Measurements from ENCODE around the gene FARS2. TPM values are rescaled to one million over a fixed set of nuclear protein-coding genes. Genes with fewer than 3 reads are reported as not detected.

FARS2 gene
- total RNA-seq, 2 donors from 2014 or later: 16.2 to 18.3 TPM

DNA sequence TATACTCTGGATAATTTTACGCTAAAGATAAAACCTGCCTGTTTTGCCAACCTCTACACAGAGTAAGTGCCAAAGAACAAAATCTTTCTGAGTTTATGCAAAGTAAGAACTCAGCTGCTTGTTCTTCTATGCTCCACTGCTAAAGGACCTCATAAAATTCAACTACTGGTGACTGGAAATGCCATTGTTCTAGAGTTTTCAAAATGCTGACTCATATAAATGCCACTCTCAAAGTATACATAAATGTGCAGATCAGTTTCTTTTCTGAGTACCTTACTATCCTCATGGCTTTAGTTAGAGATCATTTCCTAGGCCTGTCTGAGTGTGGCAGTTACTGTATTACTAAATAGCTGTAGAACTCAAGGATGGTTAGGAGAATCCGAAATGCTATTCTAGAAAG lies 46.2 kb upstream of the FARS2 start:
- H3K4me3 ChIP-seq (ENCODE audit: low read length): no peak overlapping the region
- no peaks in the 10 kb centered on the region for H3K4me1 ChIP-seq (ENCODE audit: control insufficient read depth, insufficient read depth, low read length)
- Mint-ChIP-seq H3K4me3 (no peak overlapping the region), H3K4me1 (no peaks in the 10 kb centered on the region), H3K9me3 (no peaks in the 10 kb centered on the region), H3K27me3 (ENCODE audit: insufficient read depth) (no peaks in the 10 kb centered on the region), H3K36me3 (ENCODE audit: low read depth) (peaks cover 4% of the 10 kb centered on the region), H3K27ac (no peak overlapping the region)
- 100% methylated on average over 2 of the region's 2 CpGs; no CpG with 5 or more reads in 1 of the 2 experiments for WGBS, 2 experiments (ENCODE audit: insufficient coverage in 1 of 2, insufficient read length in 1 of 2)
- TF ChIP-seq CTCF (conservative IDR thresholded peaks at IDR 0.05): no peak
- no peak overlapping the region for H3K27ac ChIP-seq (ENCODE audit: low read depth, low read length)
- peaks cover 14% of the 10 kb centered on the region for H3K36me3 ChIP-seq (ENCODE audit: control insufficient read depth, insufficient read depth, low read length)
- no peak for DNase-seq
- no peaks in the 10 kb centered on the region for H3K27me3 ChIP-seq (ENCODE audit: control insufficient read depth, insufficient read depth, low read length, poor library complexity, severe bottlenecking)
- H3K9ac ChIP-seq (ENCODE audit: extremely low read depth, low read length, poor library complexity, severe bottlenecking): no peak overlapping the region
- H3K9me3 ChIP-seq (ENCODE audit: control insufficient read depth, low read length): no peaks in the 10 kb centered on the region

DNA sequence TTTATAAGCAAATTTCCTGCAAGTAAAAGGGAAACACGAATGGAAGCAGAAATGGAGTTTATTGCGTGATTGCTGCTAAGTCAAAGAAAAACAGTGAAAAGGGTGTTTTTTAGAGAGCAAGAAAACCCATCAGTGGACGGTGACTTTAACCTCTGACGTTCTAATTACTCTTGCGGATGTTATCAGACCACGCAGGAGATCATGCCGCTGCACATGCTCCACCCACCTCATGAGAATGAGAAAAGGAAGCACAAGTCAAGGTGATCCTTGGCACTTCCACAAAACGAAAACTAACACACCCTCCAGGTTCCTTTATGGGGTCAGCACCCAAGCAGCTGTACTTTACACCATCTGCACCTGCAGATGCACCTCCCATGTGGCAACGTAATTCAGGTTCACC lies 45.5 kb upstream of the FARS2 start:
- no peak overlapping the region for H3K4me3 Mint-ChIP-seq
- no peaks in the 10 kb centered on the region for H3K4me1 ChIP-seq (ENCODE audit: control insufficient read depth, insufficient read depth, low read length)
- no peak overlapping the region for H3K27ac ChIP-seq (ENCODE audit: low read depth, low read length)
- H3K9me3 Mint-ChIP-seq: no peaks in the 10 kb centered on the region
- H3K36me3 Mint-ChIP-seq (ENCODE audit: low read depth): peaks cover 4% of the 10 kb centered on the region
- H3K27ac Mint-ChIP-seq: no peak overlapping the region
- H3K4me1 Mint-ChIP-seq: no peaks in the 10 kb centered on the region
- peaks cover 14% of the 10 kb centered on the region for H3K36me3 ChIP-seq (ENCODE audit: control insufficient read depth, insufficient read depth, low read length)
- 83 to 97% methylated on average over 7 to 9 of the region's 9 CpGs for WGBS, 2 experiments (ENCODE audit: insufficient coverage in 1 of 2, insufficient read length in 1 of 2)
- DNase-seq: no peak
- H3K27me3 ChIP-seq (ENCODE audit: control insufficient read depth, insufficient read depth, low read length, poor library complexity, severe bottlenecking): no peaks in the 10 kb centered on the region
- no peaks in the 10 kb centered on the region for H3K9me3 ChIP-seq (ENCODE audit: control insufficient read depth, low read length)
- no peak overlapping the region for H3K4me3 ChIP-seq (ENCODE audit: low read length)
- H3K9ac ChIP-seq (ENCODE audit: extremely low read depth, low read length, poor library complexity, severe bottlenecking): no peak overlapping the region
- TF ChIP-seq CTCF (conservative IDR thresholded peaks at IDR 0.05): no peak
- H3K27me3 Mint-ChIP-seq (ENCODE audit: insufficient read depth): no peaks in the 10 kb centered on the region

- H3K27me3 Mint-ChIP-seq (ENCODE audit: insufficient read depth): no peaks in the 10 kb centered on the region
- H3K4me1 ChIP-seq (ENCODE audit: control insufficient read depth, insufficient read depth, low read length): no peaks in the 10 kb centered on the region
- peaks cover 4% of the 10 kb centered on the region for H3K36me3 Mint-ChIP-seq (ENCODE audit: low read depth)
- H3K4me1 Mint-ChIP-seq: no peaks in the 10 kb centered on the region
- no peaks in the 10 kb centered on the region for H3K9me3 Mint-ChIP-seq
- H3K4me3 ChIP-seq (ENCODE audit: low read length): no peak overlapping the region
- peaks cover 14% of the 10 kb centered on the region for H3K36me3 ChIP-seq (ENCODE audit: control insufficient read depth, insufficient read depth, low read length)
- H3K9me3 ChIP-seq (ENCODE audit: control insufficient read depth, low read length): no peaks in the 10 kb centered on the region
- WGBS, 2 experiments (ENCODE audit: insufficient coverage in 1 of 2, insufficient read length in 1 of 2): 86 to 93% methylated on average over 2 of the region's 2 CpGs
- H3K4me3 Mint-ChIP-seq: no peak overlapping the region
- no peaks in the 10 kb centered on the region for H3K27me3 ChIP-seq (ENCODE audit: control insufficient read depth, insufficient read depth, low read length, poor library complexity, severe bottlenecking)
- no peak for TF ChIP-seq CTCF (conservative IDR thresholded peaks at IDR 0.05)
- no peak overlapping the region for H3K27ac ChIP-seq (ENCODE audit: low read depth, low read length)
- no peak for DNase-seq
- no peak overlapping the region for H3K27ac Mint-ChIP-seq
- H3K9ac ChIP-seq (ENCODE audit: extremely low read depth, low read length, poor library complexity, severe bottlenecking): no peak overlapping the region
These were observed 44.0 kb upstream of the FARS2 start for GRCh38 chr6:5217356-5217755.
